Duodenal mucosa (tissue), 2 donors: ENCODE measurements around the gene HIPK1.
"Not testable (repeated sequence)": the region's sequence is repeated elsewhere in the genome, so short reads cannot be mapped to it uniquely, and the experiment has no call there.

ENCODE experiments used
- H3K27ac ChIP-seq: one replicate; pipeline ENCODE4 v1.7.0; 2013; ENCODE audit warnings: low read depth, low read length
- H3K27me3 ChIP-seq, 2 donors: one replicate each; pipeline ENCODE4 v1.7.0; 2013; ENCODE audit warnings: low read length in 2 of 2, control low read depth in 1 of 2; ENCODE audit not compliant: insufficient read depth in 2 of 2, control insufficient read depth in 1 of 2
- H3K36me3 ChIP-seq, 2 donors: one replicate each; pipeline ENCODE4 v1.7.0; 2013; ENCODE audit warnings: low read length in 2 of 2, control low read depth in 1 of 2; ENCODE audit not compliant: insufficient read depth in 2 of 2, control insufficient read depth in 1 of 2
- H3K4me1 ChIP-seq, 2 donors: one replicate each; pipeline ENCODE4 v1.7.0; 2013; ENCODE audit warnings: low read length in 2 of 2, control low read depth in 1 of 2; ENCODE audit not compliant: insufficient read depth in 2 of 2, control insufficient read depth in 1 of 2
- H3K4me3 ChIP-seq, 2 donors: one replicate each; pipeline ENCODE4 v1.7.0; 2013; ENCODE audit warnings: low read length in 2 of 2, low read depth in 1 of 2
- H3K9ac ChIP-seq, 2 donors: one replicate each; pipeline ENCODE4 v1.7.0; 2013; ENCODE audit warnings: low read length in 2 of 2, low read depth in 1 of 2
- H3K9me3 ChIP-seq, 2 donors: one replicate each; pipeline ENCODE4 v1.7.0; 2013; ENCODE audit warnings: low read length in 2 of 2, control low read depth in 1 of 2; ENCODE audit not compliant: control insufficient read depth in 1 of 2

HIPK1 gene

GRCh38 chr1:114006825-114007224, 77.7 kb downstream of the HIPK1 start:
- not testable (repeated sequence) for H3K27me3 ChIP-seq, H3K4me1 ChIP-seq, H3K9ac ChIP-seq, H3K36me3 ChIP-seq, H3K9me3 ChIP-seq, H3K4me3 ChIP-seq, H3K27ac ChIP-seq

DNA sequence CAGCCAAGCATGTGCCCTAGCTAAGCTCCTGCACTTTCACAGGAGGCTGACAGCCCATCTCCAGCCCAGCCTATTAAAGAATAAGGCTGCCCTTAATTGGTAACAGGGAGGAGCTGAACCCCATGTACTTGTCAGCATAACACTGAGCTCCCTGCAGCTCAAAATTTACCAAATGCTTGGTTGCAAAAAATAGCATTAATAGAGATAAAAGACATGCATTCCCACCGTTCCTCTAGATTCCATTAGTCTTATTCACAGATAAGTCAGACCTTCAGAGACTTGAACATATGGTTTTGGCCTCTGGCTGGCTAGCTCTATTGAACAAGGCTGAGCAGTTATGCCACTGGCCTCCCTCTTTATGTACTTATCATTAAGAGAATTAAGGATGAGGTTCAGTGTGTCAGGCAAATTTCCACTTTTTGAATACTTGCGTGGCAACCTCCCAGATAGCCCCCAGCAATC, 79.4 kb downstream of the HIPK1 start:
- no peaks in the 10 kb centered on the region for H3K36me3 ChIP-seq
- no peak overlapping the region for H3K27ac ChIP-seq
- no peaks in the 10 kb centered on the region for H3K27me3 ChIP-seq
- H3K4me3 ChIP-seq = no peak overlapping the region
- H3K9ac ChIP-seq = no peak overlapping the region
- no peaks in the 10 kb centered on the region for H3K4me1 ChIP-seq
- H3K9me3 ChIP-seq = no peaks in the 10 kb centered on the region

- H3K9me3 ChIP-seq = no peaks in the 10 kb centered on the region
- no peak overlapping the region for H3K27ac ChIP-seq
- H3K4me3 ChIP-seq = no peak overlapping the region
- H3K9ac ChIP-seq = no peak overlapping the region
- no peaks in the 10 kb centered on the region for H3K4me1 ChIP-seq
- H3K27me3 ChIP-seq = no peaks in the 10 kb centered on the region
- no peaks in the 10 kb centered on the region for H3K36me3 ChIP-seq
Measured at GRCh38 chr1:114008993-114009392, 79.9 kb downstream of the HIPK1 start.

GRCh38 chr1:114009393-114009792, 80.3 kb downstream of the HIPK1 start:
- Histone ChIP-seq H3K4me3 (no peak overlapping the region), H3K27me3 (no peaks in the 10 kb centered on the region), H3K4me1 (no peaks in the 10 kb centered on the region), H3K9me3 (no peaks in the 10 kb centered on the region), H3K27ac (no peak overlapping the region), H3K9ac (no peak overlapping the region), H3K36me3 (no peaks in the 10 kb centered on the region)

DNA sequence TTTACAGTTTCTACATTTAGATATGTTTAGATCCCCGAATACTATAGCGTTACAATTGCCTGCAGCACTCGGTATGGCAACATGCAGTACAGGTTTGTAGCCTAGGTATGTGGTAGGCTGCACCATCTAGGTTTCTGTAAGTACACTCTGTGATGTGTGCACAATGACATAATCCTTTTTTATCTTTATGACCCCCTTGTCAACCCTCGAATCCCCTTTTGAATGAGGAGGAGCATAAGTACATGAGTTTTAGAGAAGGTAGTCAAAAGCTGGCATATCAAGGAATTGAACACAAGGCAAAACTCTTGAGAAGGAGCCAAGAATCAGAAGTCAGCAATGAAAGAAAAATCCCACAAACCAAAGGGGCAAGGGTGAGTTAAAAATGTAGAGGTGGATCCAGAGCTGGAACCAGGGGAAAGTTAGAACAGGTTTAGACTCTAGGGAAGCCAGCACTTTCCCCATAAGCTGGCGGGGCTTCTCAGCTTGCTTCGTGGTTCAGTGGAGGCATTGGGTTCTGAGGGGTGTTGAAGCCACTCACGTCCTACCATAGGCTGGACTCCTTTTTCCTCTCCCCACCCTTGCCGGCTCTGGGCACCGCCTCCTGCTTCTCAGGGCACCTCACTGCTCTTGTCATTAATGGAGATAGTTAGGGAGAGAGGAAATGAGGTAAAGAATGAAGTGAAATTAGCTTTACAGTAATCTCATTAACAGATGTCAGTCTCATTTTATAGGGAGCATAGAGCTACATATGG, 81.5 kb downstream of the HIPK1 start:
- no peaks in the 10 kb centered on the region for H3K27me3 ChIP-seq
- no peak overlapping the region for H3K9ac ChIP-seq
- no peak overlapping the region for H3K27ac ChIP-seq
- no peak overlapping the region for H3K4me3 ChIP-seq
- no peaks in the 10 kb centered on the region for H3K36me3 ChIP-seq
- no peaks in the 10 kb centered on the region for H3K9me3 ChIP-seq
- H3K4me1 ChIP-seq = no peaks in the 10 kb centered on the region

DNA sequence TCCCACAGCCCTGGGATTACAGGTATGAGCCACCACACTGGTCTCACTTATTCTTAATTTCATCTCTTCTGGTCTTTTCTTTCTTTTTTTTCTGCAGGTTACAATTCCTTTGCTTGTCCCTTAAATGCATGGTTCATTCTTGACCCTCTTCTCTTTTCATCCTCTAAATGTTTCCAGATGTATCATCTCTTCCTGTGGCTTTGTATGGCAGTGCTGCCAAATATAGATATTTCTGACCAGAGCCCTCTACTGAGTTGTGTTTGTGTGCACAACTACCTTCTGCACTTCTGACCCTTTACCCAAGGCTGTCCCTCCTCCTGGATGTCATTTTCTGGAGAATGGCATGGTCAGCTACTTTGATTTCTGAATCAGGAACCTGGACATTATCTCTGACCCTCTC, 82.7 kb downstream of the HIPK1 start:
- Histone ChIP-seq H3K4me3 (no peak overlapping the region), H3K4me1 (no peaks in the 10 kb centered on the region), H3K27ac (no peak overlapping the region), H3K36me3 (no peaks in the 10 kb centered on the region), H3K9ac (no peak overlapping the region), H3K9me3 (no peaks in the 10 kb centered on the region), H3K27me3 (no peaks in the 10 kb centered on the region)

DNA sequence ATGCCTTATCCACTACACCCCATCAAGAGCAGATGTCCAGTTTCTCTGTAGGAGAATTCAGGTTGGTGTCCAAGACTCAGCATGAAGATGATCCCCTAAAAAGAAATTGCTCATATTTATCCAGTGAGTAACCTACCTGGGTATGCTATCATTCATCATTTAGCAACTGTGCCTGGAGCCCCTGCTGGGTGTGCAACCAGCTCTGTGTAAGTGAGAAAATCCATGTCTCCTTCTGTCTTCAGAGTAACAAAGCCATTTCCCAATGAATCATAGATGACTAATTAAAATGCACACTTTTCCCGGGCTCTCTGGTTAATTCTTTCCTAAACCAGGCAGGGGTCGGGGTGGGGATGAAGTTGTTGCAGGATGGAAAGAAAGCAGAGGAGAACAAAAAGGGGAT, 86.0 kb downstream of the HIPK1 start:
- Histone ChIP-seq H3K9me3 (no peaks in the 10 kb centered on the region), H3K4me3 (no peak overlapping the region), H3K27ac (no peak overlapping the region), H3K4me1 (no peaks in the 10 kb centered on the region), H3K36me3 (no peaks in the 10 kb centered on the region), H3K27me3 (no peaks in the 10 kb centered on the region), H3K9ac (no peak overlapping the region)

DNA sequence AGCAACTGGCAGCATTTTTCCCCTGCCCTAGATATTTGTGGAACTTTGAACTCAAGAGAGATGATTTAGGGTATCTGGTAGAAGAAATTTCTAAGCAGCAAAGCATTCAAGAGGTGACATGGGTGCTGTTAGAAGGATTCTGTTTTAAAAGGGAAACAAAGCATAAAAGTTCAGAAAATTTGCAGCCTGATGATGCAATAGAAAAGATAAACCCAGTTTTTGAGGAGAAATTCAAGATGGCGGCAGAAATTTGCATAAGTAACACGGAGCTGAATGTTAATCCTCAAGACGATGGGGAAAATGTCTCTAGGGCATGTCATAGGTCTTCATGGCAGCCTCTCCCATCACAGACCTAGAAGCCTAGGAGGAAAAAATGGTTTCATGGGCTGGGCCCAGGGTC, 90.6 kb downstream of the HIPK1 start:
- not testable (repeated sequence) for H3K4me1 ChIP-seq, H3K27ac ChIP-seq, H3K9ac ChIP-seq, H3K9me3 ChIP-seq, H3K4me3 ChIP-seq, H3K36me3 ChIP-seq, H3K27me3 ChIP-seq

- no peak overlapping the region for H3K9ac ChIP-seq
- no peaks in the 10 kb centered on the region for H3K9me3 ChIP-seq
- no peak overlapping the region for H3K27ac ChIP-seq
- H3K4me1 ChIP-seq = no peaks in the 10 kb centered on the region
- no peaks in the 10 kb centered on the region for H3K27me3 ChIP-seq
- no peaks in the 10 kb centered on the region for H3K36me3 ChIP-seq
- H3K4me3 ChIP-seq = no peak overlapping the region
Measured at GRCh38 chr1:114021665-114022099, 92.6 kb downstream of the HIPK1 start.

GRCh38 chr1:114022877-114023276, 93.8 kb downstream of the HIPK1 start:
- H3K36me3 ChIP-seq = no peaks in the 10 kb centered on the region
- no peak overlapping the region for H3K9ac ChIP-seq
- H3K9me3 ChIP-seq = no peaks in the 10 kb centered on the region
- no peaks in the 10 kb centered on the region for H3K4me1 ChIP-seq
- no peaks in the 10 kb centered on the region for H3K27me3 ChIP-seq
- no peak overlapping the region for H3K4me3 ChIP-seq
- H3K27ac ChIP-seq = no peak overlapping the region
